NCI-H187 treated with DMSO at 0.1 percent for 48 hours (cell line): Measurements from ENCODE around the gene OGFOD2.

Experiments
- DNase-seq: peaks from one replicate; lab custom pipeline; 2025; lab: John Stamatoyannopoulos, UW

OGFOD2 gene

GRCh38 chr12:122989225-122989839 is 14.3 kb downstream of the OGFOD2 start:
- DNase-seq = no peak

DNA sequence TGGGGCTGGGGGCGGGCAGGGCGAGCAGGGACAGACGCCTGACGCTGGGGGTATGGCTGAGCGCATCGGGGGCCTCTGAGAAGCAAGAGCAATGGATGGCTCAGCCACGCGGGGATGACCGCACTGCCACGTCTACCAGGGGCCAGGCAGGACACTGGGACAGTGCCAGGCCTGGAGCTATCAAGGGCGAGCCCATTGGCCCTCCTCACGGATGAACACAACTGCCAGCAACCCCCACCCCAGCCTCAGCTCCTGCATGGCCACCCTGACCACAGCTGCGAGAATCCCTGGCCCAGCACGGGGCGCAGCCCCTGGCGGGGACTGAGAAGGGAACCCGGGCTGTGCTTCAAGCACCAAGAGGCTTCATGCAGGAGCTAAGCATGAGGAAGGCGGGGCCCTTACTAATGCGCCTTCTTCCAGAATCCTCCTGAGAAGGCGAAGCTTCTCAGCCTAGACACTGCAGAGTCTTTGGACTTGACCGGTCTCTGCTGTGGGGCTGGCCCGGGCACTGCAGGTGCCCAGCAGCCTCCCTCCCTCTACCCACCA is 14.9 kb downstream of the OGFOD2 start:
- DNase-seq = no peak

- DNase-seq = no peak
Observed at GRCh38 chr12:122990561-122990960, 15.5 kb downstream of the OGFOD2 start.

DNA sequence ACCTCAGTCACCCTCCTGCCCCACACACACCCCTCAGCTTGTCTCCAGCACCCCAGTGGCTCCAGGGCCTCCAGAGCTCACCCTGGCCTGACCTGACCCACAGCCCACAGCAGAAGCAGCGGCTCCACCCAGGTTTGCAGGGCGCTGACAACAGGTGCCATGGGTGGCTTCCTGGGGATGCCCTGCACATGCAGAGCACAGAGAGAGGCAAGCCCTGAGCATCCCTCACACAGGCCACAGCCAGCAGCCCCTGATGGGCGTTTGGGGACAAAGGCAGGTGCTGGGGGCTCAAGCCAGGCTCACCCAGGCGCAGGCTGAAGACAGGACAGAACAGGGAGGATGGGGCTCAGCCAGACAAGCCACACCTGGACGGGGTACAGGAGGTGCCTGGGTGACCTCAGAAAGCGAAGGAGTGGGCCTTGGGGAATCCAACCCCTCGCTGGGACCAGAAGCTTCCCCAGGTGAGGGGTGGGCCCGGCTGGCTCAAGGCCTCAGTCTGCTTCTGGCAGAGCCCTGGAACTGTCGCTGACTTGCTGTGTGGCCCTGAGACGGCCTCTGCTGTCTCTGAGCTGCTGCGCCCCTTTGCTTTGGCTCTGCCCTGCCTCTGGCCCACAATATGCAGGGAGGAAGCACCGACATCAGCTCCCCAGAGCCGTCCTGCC is 16.0 kb downstream of the OGFOD2 start:
- no peak for DNase-seq

- DNase-seq = no peak
Observed at GRCh38 chr12:122991623-122992275, 16.7 kb downstream of the OGFOD2 start.

DNA sequence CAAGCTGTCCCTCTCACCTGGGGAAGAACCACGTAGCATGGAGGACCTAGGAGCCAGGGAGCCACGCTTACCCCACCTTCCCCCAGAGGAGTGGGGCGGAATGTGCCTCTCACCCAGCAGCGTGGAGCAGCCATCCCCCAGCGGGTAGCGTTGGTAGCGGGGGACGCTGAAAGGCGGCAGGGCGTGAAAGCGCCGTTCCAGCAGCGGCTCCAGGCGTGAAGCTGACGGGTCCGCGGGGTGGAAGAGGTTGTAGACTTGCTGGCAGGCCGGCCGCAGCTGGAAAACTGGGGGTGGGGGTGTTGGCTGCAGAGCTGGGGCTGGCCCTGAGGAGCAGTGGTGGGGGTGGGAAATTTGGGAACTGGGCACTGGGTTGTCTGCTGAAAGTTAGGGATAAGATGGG is 17.3 kb downstream of the OGFOD2 start:
- no peak for DNase-seq

- no peak for DNase-seq
Observed at GRCh38 chr12:122994140-122994675, 19.2 kb downstream of the OGFOD2 start.

GRCh38 chr12:122994781-122995502 is 19.9 kb downstream of the OGFOD2 start:
- no peak for DNase-seq

- DNase-seq = no peak
Observed at GRCh38 chr12:122995503-122996187, 20.6 kb downstream of the OGFOD2 start.

DNA sequence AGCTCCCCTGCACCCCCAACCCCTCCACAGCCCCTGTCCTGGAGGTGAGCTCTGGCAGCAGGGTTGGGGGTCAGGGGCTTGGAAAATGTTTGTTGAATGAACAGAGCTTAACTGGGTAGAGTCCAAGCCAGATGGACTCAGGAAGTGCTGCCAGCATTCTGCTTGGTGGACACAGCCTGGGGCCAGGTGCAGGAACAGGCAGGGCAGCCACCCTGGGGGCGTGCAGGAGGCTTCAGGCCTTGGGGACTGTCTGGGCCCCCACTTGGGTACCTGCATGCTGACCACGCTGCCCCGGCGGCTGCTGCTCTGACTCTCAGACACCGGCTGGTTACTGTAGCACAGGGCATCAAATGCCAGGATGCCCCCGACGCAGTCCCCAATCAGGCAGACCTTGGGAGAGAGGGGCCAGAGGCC is 21.2 kb downstream of the OGFOD2 start:
- DNase-seq = no peak

DNA sequence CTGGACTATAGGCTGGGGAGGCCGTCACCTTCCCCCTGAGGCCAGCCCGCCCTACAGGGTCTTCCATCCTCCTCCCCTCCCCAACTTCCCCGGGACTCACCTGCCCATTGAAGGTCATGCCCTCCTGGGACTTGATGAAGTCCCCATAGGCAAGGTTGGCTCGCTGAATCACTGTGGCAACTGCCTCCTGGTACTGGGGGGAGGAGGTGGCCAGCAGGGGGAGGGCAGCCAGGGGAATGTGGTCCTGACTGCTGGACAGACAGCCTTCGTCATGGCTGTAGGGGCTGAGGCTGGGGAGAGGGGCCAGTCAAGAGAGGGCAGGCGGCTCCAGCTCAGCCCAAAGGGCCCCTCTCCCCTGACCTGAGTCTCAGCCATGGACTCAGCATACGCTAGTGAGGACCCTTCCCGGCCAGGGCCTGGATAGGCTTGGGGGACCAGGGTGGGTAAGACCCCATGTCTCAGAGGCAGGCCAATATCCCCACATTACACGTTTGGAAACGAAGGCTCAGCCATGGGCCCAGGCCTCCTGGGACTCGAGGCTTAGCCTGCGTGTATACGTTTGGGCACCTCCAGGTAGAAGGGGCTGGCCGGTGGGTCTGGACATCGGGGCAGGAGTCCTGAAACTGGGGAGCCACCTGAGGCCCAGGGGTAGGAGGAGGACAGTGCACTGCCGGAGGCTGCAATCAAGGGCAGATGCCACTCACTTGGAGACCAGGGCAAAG is 21.7 kb downstream of the OGFOD2 start:
- DNase-seq = no peak

- no peak for DNase-seq
Observed at GRCh38 chr12:122997343-122998250, 22.6 kb downstream of the OGFOD2 start.

DNA sequence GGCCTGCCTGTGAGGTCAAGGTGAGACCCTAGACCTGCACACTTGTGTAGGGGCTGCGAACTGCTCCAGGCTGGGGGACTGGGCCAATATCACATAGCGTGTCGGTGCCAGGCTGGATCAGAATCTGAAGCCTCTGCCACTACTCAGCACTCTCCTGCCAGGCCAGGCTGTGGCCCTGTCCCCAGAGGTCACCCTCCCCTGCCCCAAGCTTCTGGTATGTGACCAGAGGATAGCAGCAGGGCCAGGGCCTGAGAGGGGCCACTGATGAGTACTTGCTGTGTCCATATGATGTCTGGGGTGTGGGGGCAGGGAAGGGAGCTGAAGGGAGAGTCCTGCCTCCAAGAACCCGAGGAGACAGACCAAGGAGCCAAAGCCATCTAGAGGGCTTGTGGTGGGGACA is 23.3 kb downstream of the OGFOD2 start:
- no peak for DNase-seq

DNA sequence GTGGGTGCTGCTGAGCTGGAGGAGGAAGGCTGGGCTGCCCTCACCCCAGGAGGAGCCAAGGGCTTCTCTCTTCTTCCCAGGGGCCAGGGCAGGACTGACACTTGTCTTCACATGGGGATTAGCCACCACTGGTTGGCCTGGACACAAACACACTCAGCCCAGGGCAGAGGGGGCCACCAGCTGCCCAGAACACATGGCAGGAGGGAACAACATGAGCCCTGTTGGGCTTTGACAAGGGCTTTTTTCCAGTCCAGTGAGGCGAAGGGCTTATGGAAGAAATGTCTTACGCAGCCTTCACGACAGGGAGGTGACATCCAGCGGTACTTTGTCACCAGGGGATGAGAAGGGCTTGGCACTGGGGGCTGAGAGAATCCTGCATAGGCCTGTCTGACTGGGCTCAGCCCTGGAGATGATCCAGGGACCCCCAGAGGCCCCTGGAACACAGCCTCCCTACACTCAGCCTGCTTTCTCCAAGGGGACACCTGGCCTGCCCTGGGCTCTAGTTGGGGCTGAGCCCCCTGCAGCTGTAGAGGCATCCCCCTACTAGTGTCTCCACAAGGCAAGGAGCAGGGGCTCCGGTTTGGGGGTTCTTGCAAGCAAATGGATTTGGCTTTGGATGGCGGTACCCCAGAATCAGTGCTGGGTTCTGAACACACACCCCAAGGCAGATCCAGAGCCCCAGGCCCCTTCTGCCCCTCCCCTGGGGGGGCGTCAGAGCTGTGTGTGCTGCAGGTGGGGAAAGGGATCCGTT is 24.3 kb downstream of the OGFOD2 start:
- no peak for DNase-seq

DNA sequence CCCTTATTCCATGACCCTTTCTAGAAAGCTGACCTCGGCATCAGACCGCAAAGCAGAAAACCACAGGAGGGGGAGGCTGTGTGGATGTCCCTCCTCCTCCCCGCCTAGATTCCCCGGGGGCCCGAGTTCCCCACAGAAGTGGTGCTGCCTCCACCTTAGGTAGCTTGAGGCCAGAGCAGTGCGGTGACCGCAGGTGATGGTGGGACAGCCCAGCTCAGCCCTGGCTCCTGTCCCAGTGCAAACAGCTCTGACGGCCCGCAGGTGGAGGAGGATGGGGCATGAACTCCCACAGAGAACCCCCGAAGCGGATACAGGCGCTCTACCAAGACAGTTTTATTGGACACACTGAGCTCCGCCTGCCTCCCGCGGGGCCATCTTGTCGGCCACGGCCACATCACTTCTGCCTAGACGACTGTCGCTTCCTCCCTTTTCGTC is 25.0 kb downstream of the OGFOD2 start:
- no peak for DNase-seq

- DNase-seq = no peak
Observed at GRCh38 chr12:123000578-123000977, 25.5 kb downstream of the OGFOD2 start.

DNA sequence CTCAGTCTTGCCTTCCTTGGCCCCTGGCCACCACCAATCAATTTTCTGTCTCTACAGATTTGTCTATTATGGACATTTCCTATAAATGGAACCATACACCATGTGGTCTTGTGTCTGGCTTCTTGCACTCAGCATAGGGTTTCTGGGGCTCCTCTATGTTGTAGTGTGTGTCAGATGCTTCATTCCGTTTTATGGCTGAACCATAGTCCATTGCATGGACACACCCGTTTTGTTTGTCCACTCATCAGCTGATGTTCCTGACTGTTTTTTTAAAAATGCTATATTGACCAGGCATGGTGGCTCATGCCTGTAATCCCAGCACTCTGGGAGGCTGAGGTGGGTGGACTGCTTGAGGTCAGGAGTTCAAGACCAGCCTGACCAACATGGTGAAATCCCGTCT is 26.4 kb downstream of the OGFOD2 start:
- DNase-seq = no peak

DNA sequence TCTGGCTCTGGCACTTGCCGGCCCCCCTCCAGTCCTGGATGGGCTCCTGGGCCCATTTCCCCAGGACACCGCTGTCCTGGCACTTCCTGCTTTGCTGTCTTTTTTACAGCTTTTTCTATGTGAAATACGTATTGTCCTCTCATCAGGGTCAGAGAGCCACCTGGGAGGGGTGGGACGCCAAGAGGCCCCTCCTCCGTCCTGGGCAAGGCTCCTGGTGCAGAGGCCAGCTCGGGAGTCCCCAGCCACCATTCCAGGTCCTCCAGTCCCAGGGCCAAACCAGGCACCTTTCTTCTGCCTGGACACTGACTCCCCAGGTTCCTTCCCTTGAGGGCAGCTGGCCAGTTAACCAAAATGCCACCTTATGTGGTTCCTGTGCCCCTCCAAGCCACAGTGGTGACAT is 28.2 kb downstream of the OGFOD2 start:
- no peak for DNase-seq

DNA sequence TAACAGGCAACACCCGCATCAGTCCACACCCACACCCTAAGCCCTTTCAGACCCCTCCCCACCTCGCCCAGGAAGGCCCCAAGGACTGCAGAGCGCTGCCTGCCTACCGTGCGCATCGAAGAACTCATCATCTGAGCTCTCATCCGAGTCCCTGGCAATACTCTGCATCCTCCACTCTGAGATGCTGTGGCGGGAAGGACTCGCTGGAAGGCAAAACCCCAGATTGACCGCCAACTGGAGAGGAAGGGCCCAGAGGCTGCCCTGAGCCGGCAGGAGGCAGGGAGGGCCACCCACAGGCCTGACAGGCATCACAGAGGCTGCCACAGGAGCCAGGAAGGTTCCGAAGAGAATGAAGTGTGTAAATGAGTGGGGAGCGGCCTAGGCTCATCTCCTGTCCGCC is 29.2 kb downstream of the OGFOD2 start:
- DNase-seq = no peak
